ENCODE results near the gene SLC10A3.

DNA sequence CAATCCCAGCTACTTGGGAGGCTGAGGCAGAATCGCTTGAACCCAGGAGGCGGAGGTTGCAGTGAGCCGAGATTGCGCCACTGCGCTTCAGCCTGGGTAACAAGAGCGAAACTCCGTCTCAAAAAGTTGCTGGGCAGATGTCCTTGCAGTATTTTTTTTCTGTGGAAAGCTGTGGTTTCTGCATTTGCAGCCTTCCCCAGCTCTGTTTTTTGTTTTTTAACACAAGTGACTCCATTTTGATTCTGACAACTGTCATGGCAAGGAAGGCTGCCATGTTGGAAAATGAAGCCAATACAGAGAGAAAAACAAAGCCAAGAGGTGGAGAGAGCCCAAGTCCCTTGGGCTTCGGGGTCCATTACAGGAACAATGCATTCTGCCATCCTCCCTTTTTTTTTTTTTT lies 11.7 kb upstream of the SLC10A3 start:
- TF ChIP-seq, protein P1, sequence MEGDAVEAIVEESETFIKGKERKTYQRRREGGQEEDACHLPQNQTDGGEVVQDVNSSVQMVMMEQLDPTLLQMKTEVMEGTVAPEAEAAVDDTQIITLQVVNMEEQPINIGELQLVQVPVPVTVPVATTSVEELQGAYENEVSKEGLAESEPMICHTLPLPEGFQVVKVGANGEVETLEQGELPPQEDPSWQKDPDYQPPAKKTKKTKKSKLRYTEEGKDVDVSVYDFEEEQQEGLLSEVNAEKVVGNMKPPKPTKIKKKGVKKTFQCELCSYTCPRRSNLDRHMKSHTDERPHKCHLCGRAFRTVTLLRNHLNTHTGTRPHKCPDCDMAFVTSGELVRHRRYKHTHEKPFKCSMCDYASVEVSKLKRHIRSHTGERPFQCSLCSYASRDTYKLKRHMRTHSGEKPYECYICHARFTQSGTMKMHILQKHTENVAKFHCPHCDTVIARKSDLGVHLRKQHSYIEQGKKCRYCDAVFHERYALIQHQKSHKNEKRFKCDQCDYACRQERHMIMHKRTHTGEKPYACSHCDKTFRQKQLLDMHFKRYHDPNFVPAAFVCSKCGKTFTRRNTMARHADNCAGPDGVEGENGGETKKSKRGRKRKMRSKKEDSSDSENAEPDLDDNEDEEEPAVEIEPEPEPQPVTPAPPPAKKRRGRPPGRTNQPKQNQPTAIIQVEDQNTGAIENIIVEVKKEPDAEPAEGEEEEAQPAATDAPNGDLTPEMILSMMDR (IDR thresholded peaks at IDR 0.05) = no peak
- no peak for TF ChIP-seq POLR2A (IDR thresholded peaks at IDR 0.05)
